GM19468 (cell line): Measurements from ENCODE around the gene SUMF1.
"Not testable (repeated sequence)": the region's sequence is repeated elsewhere in the genome, so short reads cannot be mapped to it uniquely, and the experiment has no call there.

Experiments
- ATAC-seq: cut with Tn5 transposase; IDR thresholded peaks from one replicate; pipeline ENCODE4 v1.9.1; 2021; ENCODE audit warnings: mild to moderate bottlenecking, moderate library complexity, moderate number of reproducible peaks; ENCODE audit not compliant: unreplicated experiment; ENCODE audit errors: extremely low read depth

Gene SUMF1

GRCh38 chr3:4351164-4351855 lies 115.8 kb downstream of the SUMF1 start:
- no peak for ATAC-seq

DNA sequence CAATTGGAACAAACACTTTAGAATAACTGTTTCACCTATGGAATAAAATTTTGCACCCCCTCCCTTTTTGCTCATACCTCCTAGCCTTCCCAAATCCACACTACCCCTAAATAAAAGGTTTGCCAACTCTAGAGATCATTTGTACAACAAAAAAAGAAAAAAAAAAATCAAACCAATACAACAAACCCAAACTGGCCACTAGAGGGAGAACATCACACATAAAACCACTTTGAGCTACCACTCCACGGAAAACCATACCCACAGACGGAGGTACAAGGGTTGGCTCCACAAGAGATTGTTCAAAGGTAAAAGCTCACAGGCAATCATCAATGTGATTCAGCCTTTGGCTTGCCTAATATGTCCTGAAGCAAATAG lies 116.3 kb downstream of the SUMF1 start:
- no peak for ATAC-seq

DNA sequence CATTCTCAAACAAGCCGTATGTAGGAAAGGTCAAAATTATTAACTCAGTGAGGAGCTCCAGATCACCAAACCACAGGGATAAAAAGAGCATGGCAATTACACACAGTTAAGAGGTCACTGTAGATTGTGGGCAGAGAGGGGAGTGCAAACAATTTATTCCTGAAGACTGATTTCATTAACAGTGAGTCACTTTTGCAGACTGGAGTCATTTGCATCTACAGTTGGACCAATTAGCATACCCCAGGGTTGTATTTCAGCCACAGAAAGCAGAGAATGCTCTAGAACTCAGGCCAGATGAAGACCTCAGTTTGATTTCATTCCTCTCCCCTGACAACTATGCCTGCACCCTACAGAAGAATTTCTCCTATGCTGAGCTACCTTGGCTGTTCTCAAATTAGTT lies 123.8 kb downstream of the SUMF1 start:
- ATAC-seq: no peak

- ATAC-seq: no peak
These were observed 125.8 kb downstream of the SUMF1 start for GRCh38 chr3:4341336-4341675.

DNA sequence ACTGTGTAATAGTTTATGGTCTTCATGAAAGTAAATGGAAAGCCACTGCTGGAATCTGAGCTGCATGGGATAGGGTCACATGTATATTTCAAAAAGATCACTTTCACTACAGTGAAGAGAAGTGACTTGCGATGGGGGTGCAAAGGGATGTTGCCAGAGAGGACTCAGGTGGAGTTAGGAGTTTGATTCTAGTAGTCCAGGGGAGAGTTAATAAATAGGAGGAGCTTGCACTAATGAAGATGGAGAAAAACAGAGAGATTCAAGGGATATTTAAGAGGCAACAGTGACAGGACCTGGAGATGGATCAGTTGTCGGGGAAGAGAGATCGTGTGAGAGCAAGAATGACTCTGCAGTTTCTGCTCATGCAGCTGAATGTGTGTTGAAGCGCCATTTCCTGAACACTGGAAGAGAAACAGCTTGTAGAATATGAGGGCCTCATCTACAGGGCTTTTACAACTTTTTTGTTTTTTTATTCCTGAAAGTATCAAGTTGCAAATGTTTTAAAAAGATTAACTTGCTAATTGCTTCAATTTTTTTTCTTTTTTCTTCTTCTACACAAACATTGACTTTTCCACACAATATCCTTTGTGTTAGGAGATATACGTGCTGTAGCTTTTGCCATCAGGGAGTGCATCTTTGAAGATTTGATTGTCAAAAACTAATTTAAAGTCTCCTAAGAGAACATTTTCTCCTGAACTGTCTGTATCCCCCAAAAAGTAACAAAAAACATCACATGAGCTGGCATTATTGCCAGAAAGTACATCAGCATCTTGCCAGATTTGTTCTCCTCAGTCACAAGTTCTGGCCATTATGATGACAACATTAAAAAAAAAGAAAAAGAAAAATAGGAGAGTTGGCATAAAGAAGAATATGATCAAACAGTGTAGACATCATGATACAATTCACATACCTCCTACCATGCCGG lies 126.4 kb downstream of the SUMF1 start:
- ATAC-seq: no peak

DNA sequence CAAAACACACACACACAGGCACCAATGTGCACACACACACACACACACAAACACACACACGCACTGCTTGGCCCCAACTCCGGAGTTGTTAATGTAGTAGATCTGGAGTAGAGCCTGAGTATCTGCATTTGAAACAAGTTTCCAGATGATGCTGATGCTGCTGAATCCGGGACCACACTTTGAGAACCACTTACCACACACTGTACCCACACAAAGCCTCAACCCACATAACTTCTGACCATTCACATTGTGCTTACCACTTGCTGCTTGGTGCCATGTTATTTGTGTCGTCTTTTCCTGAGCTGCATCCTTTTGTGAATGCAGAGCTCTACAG lies 127.0 kb downstream of the SUMF1 start:
- no peak for ATAC-seq

- no peak for ATAC-seq
These were observed 128.3 kb downstream of the SUMF1 start for GRCh38 chr3:4338751-4339150.

DNA sequence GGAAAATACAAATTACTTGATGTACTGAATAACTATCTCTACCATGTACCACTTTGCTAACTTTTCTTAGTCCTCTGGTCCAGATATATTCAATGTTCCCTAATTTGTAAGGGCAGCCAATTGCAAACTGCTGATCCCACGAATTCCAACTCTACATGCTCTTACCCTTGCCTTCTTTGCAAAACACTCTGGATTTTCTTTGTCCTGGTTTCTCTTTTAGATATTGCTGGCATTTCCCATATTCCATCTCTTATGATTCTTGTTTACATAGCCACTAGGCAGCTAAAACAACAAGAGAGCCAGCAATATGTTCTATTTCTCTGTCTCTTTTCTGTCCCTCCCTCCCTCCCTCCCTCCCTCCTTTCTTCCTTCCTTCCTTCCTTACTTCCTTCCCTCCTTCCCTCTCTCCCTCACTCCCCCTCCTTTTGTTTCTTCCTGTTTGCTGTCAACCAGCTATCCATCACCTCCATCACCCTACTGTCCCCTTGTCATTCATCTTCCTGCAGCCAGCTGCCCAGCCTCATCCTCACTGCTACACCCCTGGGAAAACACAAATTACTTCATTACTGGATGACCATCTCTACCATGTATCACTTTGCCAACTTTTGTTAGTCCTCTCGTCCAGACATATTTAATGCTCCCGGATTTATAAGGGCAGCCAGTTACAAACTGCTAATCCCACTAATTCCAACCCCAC lies 130.1 kb downstream of the SUMF1 start:
- no peak for ATAC-seq

- ATAC-seq: no peak
These were observed 131.1 kb downstream of the SUMF1 start for GRCh38 chr3:4335840-4336562.

GRCh38 chr3:4334548-4334947 lies 132.5 kb downstream of the SUMF1 start:
- ATAC-seq: no peak

GRCh38 chr3:4332991-4333390 lies 134.1 kb downstream of the SUMF1 start:
- no peak for ATAC-seq

- ATAC-seq: no peak
These were observed 134.5 kb downstream of the SUMF1 start for GRCh38 chr3:4332574-4332973.

- ATAC-seq: no peak
These were observed 135.0 kb downstream of the SUMF1 start for GRCh38 chr3:4332111-4332510.

- not testable (repeated sequence) for ATAC-seq
These were observed 137.3 kb downstream of the SUMF1 start for GRCh38 chr3:4329806-4330205.

- no peak for ATAC-seq
These were observed 140.2 kb downstream of the SUMF1 start for GRCh38 chr3:4326868-4327267.

- no peak for ATAC-seq
These were observed 143.6 kb downstream of the SUMF1 start for GRCh38 chr3:4323246-4324027.

GRCh38 chr3:4322635-4323034 lies 144.4 kb downstream of the SUMF1 start:
- ATAC-seq: no peak

- no peak for ATAC-seq
These were observed 145.3 kb downstream of the SUMF1 start for GRCh38 chr3:4321732-4322131.

DNA sequence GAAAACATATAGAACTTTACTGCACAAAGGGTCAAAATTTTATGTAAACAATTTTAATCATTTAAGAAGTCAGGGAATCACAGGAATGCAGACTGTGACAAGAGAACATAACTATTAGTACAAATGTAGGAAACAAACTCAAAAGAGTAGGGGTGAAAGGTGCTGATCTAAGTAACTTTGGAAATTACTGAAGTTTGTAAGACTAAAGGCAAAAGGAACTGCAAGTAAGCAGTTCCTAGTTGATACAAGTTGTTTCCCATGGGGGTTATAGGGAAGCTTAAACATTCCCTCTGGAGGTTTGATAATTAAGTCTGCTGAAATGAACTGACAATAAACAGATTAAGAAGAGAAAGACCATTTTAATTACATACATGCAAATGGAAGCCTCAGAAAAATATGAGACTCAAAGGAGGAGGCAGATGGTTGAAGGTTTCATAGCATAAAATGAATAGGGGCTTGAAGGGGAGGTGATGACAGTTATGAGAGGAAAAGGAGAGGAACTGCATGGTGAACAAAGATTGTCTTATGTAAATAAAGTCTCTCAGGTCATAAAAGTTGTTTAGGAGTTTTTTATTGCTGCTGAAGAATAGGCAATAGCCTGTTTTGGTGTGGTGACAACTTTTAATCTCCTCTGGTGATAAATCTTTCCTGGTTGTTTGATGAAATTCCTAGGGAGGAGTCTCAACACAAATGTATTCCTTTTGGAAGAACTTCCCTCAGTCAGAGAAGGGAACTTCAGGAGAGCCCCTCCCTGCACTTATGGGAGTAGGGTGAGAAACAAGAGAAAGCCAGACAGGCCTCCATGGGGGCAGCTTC lies 146.8 kb downstream of the SUMF1 start:
- ATAC-seq: no peak
